ENCODE measurements around the gene KRT1.

DNA sequence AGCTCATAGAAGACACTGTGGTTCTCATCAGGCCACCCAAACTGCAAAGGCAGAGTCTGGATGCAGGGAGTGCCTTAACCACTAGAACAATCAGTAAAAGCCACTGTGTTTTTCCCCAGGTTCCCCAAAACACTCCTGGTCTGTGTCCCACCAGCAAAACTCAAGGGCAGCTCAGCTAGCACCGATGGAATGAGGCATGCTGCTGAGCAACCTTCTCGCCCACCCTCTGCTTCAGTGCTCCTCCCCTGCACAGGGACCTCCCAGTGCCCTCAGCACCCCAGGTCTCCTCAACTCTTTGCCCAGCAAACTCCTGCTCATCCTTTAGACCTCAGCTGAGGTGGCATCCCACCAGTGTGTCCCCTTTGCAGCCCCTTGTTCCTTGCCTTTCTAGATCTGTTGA lies 19.2 kb upstream of the KRT1 start:
- TF ChIP-seq EZH2 (IDR thresholded peaks at IDR 0.05) (no peak), POLR2AphosphoS5 (IDR thresholded peaks at IDR 0.05; ENCODE audit: borderline replicate concordance, low read depth, low read length) (no peak), FOXP2 (optimal IDR thresholded peaks at IDR 0.05; ENCODE audit: control extremely low read depth, extremely low read length, insufficient read depth) (no peak)

All from SK-N-MC (cell line).